H1 (cell line): ENCODE measurements around the gene CACNA1F.

Experiments
- CREB1 ChIP-seq: IDR thresholded peaks from 2 replicates; pipeline ENCODE4 v1.6.1; 2012; ENCODE audit warnings: inconsistent platforms
- CTCF ChIP-seq, 3 experiments: IDR thresholded peaks; 1 replicate in 2 of 3; 2 replicates in 1 of 3; pipeline versions ENCODE4 v1.5.1 to v1.6.1; 2011; ENCODE audit warnings: low read length in 3 of 3, mild to moderate bottlenecking in 3 of 3, inconsistent platforms in 2 of 3, low read depth in 1 of 3, moderate library complexity in 1 of 3; ENCODE audit not compliant: insufficient read depth in 1 of 3; ENCODE audit errors: control extremely low read depth in 1 of 3
- EZH2 ChIP-seq: fragments of 200-600 bp; sonication (generic); IDR thresholded peaks from 2 replicates; pipeline ENCODE4 v1.7.1; 2012; ENCODE audit warnings: low read depth, mild to moderate bottlenecking, moderate library complexity, low read length, inconsistent platforms; ENCODE audit not compliant: severe bottlenecking
- HDAC6 ChIP-seq: IDR thresholded peaks from one replicate; pipeline ENCODE4 v1.7.1; 2012; ENCODE audit warnings: low read depth, mild to moderate bottlenecking, inconsistent platforms, low read length, moderate library complexity
- POLR2A ChIP-seq, 2 experiments: IDR thresholded peaks; 1 replicate in 1 of 2; 2 replicates in 1 of 2; pipeline ENCODE4 v1.6.1; 2011; ENCODE audit warnings: low read depth in 2 of 2, low read length in 2 of 2, mild to moderate bottlenecking in 2 of 2; ENCODE audit errors: control extremely low read depth in 1 of 2
- POLR2AphosphoS5 ChIP-seq: IDR thresholded peaks from 2 replicates; pipeline ENCODE4 v1.6.1; 2011; ENCODE audit warnings: low read depth, low read length
- TAF1 ChIP-seq: IDR thresholded peaks from 2 replicates; pipeline ENCODE4 v1.6.1; 2011; ENCODE audit warnings: mild to moderate bottlenecking, low read depth, low read length
- TF ChIP-seq, protein P1 (sequence below): IDR thresholded peaks from 2 replicates; pipeline ENCODE4 v1.6.1; 2011; ENCODE audit warnings: low read depth, mild to moderate bottlenecking, low read length; ENCODE audit not compliant: insufficient read depth

DNA sequence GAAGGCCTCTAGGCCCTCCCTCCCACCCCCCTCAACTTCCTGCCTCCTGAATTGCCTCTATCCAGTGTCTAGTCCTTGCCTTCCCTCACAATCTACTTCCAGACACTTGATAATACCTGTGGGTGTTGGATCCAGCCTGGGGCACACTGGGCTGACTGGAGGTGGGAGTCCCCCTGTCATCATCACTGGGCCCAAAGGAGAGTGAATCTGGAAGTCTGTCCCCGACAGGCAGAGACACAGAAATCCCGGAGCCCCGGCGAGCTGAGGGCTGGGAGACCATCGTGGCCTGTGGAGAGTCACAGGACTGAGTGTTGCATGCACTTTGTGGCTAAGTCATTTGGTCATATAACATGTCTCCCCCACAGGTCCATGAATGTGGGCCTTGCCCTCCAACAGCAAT lies 24.7 kb downstream of the CACNA1F start:
- TF ChIP-seq CTCF (IDR thresholded peaks at IDR 0.05; ENCODE audit: control extremely low read depth in 1 of 3, insufficient read depth in 1 of 3, low read depth in 1 of 3, low read length in 3 of 3): no peak
- no peak for TF ChIP-seq POLR2A (IDR thresholded peaks at IDR 0.05; ENCODE audit: control extremely low read depth in 1 of 2, low read depth in 2 of 2, low read length in 2 of 2)
- no peak for TF ChIP-seq EZH2
- TF ChIP-seq HDAC6: no peak
- TF ChIP-seq POLR2AphosphoS5: no peak
- no peak for TF ChIP-seq CREB1
- TF ChIP-seq, protein P1, sequence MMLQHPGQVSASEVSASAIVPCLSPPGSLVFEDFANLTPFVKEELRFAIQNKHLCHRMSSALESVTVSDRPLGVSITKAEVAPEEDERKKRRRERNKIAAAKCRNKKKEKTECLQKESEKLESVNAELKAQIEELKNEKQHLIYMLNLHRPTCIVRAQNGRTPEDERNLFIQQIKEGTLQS: no peak
- TF ChIP-seq TAF1: no peak
